Measurements from ENCODE around the gene MYO10.

Gene MYO10

DNA sequence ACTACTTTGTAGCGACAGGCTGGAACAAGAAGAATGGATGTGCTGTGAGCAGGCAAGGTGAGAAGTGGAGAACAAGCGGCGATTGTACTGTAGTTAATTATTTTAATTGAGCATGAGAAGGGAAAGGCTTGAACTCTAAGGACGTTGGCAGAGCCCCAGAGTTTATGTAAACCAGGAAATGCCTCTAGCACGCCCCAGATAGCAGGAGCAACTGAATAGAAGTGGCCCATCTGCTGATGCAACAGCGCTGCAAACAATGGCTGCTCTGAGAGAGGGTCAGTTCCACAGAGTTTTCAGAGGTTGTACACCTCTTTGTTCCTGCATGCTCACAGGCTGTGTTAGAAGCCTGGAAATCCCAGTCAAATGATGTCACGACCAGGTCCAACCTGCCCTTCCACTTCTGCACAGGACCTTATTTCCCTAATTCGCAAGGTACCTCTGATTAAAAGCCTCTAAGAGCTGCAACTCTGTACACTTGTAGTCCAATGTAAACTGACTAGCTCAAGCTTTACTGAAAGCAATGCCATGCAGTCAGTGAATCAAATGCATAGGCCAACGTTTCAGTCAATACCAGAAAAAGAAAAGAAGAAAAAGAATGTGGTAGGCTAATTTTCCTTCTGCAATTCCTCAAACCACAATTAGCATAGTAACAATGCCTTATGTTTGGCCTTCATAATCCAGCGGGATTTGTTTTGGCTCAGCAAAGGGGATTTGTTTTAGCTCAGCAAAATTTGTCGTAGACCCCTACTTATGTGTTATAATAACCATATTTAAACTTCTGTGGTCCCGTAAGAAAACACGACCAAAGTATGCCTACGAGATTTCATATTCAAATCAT lies 199.7 kb downstream of the MYO10 start:
- H3K27ac Mint-ChIP-seq = peak overlapping the region; percentile 82
- DNase-seq = no peak
- H3K9me3 Mint-ChIP-seq = no peaks in the 10 kb centered on the region
- peaks cover 78% of the 10 kb centered on the region for H3K4me1 Mint-ChIP-seq
- H3K36me3 Mint-ChIP-seq (ENCODE audit: low read depth) = peaks cover 41% of the 10 kb centered on the region
- peak overlapping the region; percentile 13 for H3K4me3 Mint-ChIP-seq
- TF ChIP-seq, protein P1, sequence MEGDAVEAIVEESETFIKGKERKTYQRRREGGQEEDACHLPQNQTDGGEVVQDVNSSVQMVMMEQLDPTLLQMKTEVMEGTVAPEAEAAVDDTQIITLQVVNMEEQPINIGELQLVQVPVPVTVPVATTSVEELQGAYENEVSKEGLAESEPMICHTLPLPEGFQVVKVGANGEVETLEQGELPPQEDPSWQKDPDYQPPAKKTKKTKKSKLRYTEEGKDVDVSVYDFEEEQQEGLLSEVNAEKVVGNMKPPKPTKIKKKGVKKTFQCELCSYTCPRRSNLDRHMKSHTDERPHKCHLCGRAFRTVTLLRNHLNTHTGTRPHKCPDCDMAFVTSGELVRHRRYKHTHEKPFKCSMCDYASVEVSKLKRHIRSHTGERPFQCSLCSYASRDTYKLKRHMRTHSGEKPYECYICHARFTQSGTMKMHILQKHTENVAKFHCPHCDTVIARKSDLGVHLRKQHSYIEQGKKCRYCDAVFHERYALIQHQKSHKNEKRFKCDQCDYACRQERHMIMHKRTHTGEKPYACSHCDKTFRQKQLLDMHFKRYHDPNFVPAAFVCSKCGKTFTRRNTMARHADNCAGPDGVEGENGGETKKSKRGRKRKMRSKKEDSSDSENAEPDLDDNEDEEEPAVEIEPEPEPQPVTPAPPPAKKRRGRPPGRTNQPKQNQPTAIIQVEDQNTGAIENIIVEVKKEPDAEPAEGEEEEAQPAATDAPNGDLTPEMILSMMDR (IDR thresholded peaks at IDR 0.05) = no peak
- peaks cover 4% of the 10 kb centered on the region for H3K27me3 Mint-ChIP-seq (ENCODE audit: low read depth, poor library complexity)

- peaks cover 4% of the 10 kb centered on the region for H3K27me3 Mint-ChIP-seq (ENCODE audit: low read depth, poor library complexity)
- H3K36me3 Mint-ChIP-seq (ENCODE audit: low read depth) = peaks cover 49% of the 10 kb centered on the region
- TF ChIP-seq, protein P1 (IDR thresholded peaks at IDR 0.05) = no peak
- H3K4me3 Mint-ChIP-seq = peak overlapping the region; percentile 13
- H3K27ac Mint-ChIP-seq = peak overlapping the region; percentile 73
- DNase-seq = no peak
- peaks cover 68% of the 10 kb centered on the region for H3K4me1 Mint-ChIP-seq
- no peaks in the 10 kb centered on the region for H3K9me3 Mint-ChIP-seq
Measured at GRCh38 chr5:16735101-16736060, 200.7 kb downstream of the MYO10 start.

DNA sequence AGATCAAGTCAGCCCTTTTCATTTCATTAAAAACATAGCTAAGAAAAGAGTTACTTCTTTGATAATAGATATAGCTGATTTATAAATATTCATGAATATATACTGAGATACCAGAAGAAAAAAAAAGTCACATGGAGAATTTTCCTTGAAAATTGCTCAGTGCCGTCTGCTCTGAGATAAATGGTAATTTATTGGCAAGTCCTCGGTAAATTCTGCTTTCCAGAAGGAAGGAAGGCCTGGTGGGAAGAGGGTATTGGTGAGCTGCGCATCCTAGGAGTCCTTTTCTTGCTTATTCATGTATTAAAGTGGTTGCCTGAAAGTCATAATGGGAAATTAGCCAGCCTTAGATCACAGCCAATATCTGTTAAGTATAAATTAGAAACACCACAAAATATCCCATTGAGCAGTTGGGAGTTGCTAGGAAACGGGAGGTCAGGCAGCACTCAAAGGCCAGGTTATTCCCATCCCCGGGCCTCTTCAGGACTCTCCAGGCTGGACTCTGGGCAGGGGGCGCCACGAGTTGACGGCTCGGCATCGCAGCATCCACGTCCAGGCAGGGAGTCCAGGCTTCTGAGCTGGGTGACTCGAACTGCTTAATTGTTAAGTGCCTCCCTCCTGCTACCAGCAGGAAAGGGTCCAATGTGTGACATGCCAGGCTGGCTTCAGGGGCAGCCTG lies 202.6 kb downstream of the MYO10 start:
- peak; percentile 14 for DNase-seq
- no peaks in the 10 kb centered on the region for H3K9me3 Mint-ChIP-seq
- H3K27me3 Mint-ChIP-seq (ENCODE audit: low read depth, poor library complexity) = peaks cover 4% of the 10 kb centered on the region
- TF ChIP-seq, protein P1 (IDR thresholded peaks at IDR 0.05) = no peak
- peaks cover 55% of the 10 kb centered on the region for H3K36me3 Mint-ChIP-seq (ENCODE audit: low read depth)
- no peak overlapping the region for H3K4me3 Mint-ChIP-seq
- peaks cover 58% of the 10 kb centered on the region for H3K4me1 Mint-ChIP-seq
- H3K27ac Mint-ChIP-seq = peak overlapping the region; percentile 84

- no peak overlapping the region for H3K4me3 Mint-ChIP-seq
- H3K36me3 Mint-ChIP-seq (ENCODE audit: low read depth) = peaks cover 58% of the 10 kb centered on the region
- no peaks in the 10 kb centered on the region for H3K9me3 Mint-ChIP-seq
- H3K27ac Mint-ChIP-seq = no peak overlapping the region
- H3K4me1 Mint-ChIP-seq = peaks cover 57% of the 10 kb centered on the region
- TF ChIP-seq, protein P1 (IDR thresholded peaks at IDR 0.05) = no peak
- H3K27me3 Mint-ChIP-seq (ENCODE audit: low read depth, poor library complexity) = peaks cover 4% of the 10 kb centered on the region
- DNase-seq = no peak
Measured at GRCh38 chr5:16732356-16732755, 203.7 kb downstream of the MYO10 start.

- H3K27me3 Mint-ChIP-seq (ENCODE audit: low read depth, poor library complexity) = peaks cover 4% of the 10 kb centered on the region
- H3K4me1 Mint-ChIP-seq = peaks cover 19% of the 10 kb centered on the region
- no peak overlapping the region for H3K4me3 Mint-ChIP-seq
- no peak for DNase-seq
- TF ChIP-seq, protein P1 (IDR thresholded peaks at IDR 0.05) = no peak
- H3K9me3 Mint-ChIP-seq = peaks cover 15% of the 10 kb centered on the region
- peaks cover 71% of the 10 kb centered on the region for H3K36me3 Mint-ChIP-seq (ENCODE audit: low read depth)
- H3K27ac Mint-ChIP-seq = peak overlapping the region; percentile 79
Measured at GRCh38 chr5:16727755-16728325, 208.2 kb downstream of the MYO10 start.
